ENCODE measurements around the gene SCAF11. TPM values are rescaled to one million over a fixed set of nuclear protein-coding genes. Genes with fewer than 3 reads are reported as not detected.
"Not testable (repeated sequence)": the region's sequence is repeated elsewhere in the genome, so short reads cannot be mapped to it uniquely, and the experiment has no call there.

The SCAF11 gene
- total RNA-seq, 1 donor from 2014 or later, result 90.7 TPM

DNA sequence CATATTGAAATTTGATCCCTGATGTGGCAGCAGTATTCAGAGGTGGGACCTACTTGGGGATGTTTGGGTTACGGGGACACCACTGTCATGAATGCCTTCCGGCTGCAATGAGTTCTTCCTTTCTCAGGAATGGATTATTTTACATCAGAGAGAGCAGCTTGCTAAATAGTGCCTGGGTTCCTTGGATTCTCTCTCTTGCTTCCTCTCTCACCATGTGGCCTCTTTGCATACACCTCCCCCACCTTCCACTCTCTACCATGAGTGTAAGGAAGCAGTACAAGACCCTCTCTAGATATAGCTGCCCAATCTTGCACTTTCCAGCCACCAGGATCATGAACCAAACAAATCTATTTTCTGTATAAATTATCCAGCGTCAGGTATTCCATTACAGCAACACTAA, 15.4 kb upstream of the SCAF11 start:
- no peaks in the 10 kb centered on the region for H3K27me3 ChIP-seq (ENCODE audit: low read depth)
- no peak overlapping the region for H3K4me3 ChIP-seq
- TF ChIP-seq, protein P1, sequence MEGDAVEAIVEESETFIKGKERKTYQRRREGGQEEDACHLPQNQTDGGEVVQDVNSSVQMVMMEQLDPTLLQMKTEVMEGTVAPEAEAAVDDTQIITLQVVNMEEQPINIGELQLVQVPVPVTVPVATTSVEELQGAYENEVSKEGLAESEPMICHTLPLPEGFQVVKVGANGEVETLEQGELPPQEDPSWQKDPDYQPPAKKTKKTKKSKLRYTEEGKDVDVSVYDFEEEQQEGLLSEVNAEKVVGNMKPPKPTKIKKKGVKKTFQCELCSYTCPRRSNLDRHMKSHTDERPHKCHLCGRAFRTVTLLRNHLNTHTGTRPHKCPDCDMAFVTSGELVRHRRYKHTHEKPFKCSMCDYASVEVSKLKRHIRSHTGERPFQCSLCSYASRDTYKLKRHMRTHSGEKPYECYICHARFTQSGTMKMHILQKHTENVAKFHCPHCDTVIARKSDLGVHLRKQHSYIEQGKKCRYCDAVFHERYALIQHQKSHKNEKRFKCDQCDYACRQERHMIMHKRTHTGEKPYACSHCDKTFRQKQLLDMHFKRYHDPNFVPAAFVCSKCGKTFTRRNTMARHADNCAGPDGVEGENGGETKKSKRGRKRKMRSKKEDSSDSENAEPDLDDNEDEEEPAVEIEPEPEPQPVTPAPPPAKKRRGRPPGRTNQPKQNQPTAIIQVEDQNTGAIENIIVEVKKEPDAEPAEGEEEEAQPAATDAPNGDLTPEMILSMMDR (IDR thresholded peaks at IDR 0.05; ENCODE audit: borderline replicate concordance), result no peak
- no peaks in the 10 kb centered on the region for H3K4me1 ChIP-seq
- DNase-seq, result no peak
- no peak overlapping the region for H3K27ac ChIP-seq (replicated peaks)
- no peaks in the 10 kb centered on the region for H3K9me3 ChIP-seq (replicated peaks)
- intact Hi-C loops (cut with micrococcal nuclease), result no loop called here
- H3K36me3 ChIP-seq, result no peaks in the 10 kb centered on the region

DNA sequence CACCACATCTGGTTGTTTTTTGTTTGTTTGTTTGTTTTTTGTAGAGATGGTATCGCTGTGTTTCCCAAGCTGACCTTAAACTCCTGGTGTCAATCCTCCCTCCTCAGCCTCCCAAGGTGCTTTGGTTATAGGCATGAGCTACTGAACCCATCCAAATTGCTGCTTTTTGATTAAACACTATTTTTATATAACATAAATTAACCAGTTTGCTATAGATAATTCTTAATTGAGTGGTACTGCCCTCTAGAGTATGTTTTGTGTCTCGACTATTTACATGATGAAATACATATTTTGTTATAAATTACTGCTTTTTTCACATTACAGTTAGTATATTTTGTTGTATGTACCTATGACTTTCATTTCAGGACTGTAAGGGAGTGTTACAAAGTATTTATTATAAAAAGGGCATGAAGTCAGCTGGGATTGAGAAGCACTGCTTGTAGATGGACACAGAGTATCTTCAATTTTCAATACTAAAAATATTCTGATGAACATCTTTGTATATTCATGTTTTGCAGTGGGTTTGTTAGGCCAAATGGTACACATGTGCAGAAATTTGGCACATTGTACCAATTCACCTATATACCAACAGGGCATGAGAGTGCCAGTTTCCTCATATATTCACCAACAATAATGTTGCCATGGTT, 14.9 kb upstream of the SCAF11 start:
- H3K27me3 ChIP-seq (ENCODE audit: low read depth), result no peaks in the 10 kb centered on the region
- no peak overlapping the region for H3K4me3 ChIP-seq
- no peak overlapping the region for H3K27ac ChIP-seq (replicated peaks)
- no peaks in the 10 kb centered on the region for H3K9me3 ChIP-seq (replicated peaks)
- no peak for DNase-seq
- no peaks in the 10 kb centered on the region for H3K4me1 ChIP-seq
- intact Hi-C loops (cut with micrococcal nuclease), result no loop called here
- TF ChIP-seq, protein P1 (IDR thresholded peaks at IDR 0.05; ENCODE audit: borderline replicate concordance), result peak; percentile 59
- H3K36me3 ChIP-seq, result no peaks in the 10 kb centered on the region

DNA sequence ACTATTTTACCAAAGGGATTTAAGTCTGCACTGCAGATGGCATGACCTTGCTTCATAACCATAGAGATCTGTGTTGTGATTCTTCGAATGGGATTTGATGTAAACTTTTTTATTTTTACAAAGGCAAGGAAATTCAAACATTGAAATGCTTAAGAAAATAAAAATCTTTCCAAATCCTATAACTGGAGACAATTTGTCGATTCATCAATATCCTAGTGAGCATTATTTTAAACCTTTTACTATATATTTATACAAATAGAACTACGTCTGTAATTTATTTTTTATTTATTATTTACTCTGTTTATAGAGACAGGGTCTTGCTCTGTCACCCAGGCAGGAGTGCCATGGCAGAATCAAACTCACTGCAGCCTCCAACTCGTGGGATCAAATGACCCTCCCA, 14.3 kb upstream of the SCAF11 start:
- intact Hi-C loops (cut with micrococcal nuclease), result no loop called here
- DNase-seq, result no peak
- no peaks in the 10 kb centered on the region for H3K4me1 ChIP-seq
- TF ChIP-seq, protein P1 (IDR thresholded peaks at IDR 0.05; ENCODE audit: borderline replicate concordance), result no peak
- no peak overlapping the region for H3K27ac ChIP-seq (replicated peaks)
- no peaks in the 10 kb centered on the region for H3K36me3 ChIP-seq
- no peak overlapping the region for H3K4me3 ChIP-seq
- no peaks in the 10 kb centered on the region for H3K27me3 ChIP-seq (ENCODE audit: low read depth)
- no peaks in the 10 kb centered on the region for H3K9me3 ChIP-seq (replicated peaks)

DNA sequence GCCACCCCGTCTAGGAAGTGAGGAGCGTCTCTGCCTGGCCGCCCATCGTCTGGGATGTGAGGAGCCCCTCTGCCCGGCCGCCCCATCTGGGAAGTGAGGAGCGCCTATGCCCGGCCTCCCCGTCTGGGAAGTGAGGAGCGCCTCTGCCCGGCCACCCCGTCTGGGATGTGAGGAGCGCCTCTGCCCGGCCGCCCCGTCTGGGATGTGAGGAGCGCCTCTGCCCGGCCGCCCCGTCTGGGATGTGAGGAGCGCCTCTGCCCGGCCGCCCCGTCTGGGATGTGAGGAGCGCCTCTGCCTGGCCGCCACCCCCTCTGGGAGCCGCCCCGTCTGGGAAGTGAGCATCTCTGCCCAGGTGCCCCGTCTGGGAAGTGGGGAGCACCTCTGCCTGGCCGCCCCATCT, 9.7 kb upstream of the SCAF11 start:
- DNase-seq; H3K4me3 ChIP-seq; H3K27me3 ChIP-seq (ENCODE audit: low read depth); intact Hi-C loops (cut with micrococcal nuclease); H3K4me1 ChIP-seq; H3K9me3 ChIP-seq (replicated peaks); H3K36me3 ChIP-seq; H3K27ac ChIP-seq (replicated peaks): not testable (repeated sequence)

DNA sequence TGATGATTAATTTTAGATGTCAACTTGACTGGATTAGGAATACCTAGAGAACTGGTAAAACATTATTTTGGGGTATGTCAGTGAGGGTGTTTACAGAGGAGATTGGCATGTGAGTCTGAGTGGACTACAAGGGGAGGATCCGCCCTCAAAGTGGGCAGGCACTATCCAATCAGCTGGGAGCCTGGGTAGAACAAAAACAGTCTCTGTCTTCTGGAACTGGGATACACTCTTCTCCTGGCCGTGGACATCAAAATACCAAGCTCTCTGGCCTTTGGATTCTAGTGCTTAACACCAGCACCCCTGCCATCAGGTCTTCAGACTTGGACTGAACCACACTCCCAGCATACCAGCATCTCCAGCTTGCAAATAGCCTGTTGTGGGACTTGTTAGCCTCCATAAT, 4.4 kb upstream of the SCAF11 start:
- TF ChIP-seq, protein P1 (IDR thresholded peaks at IDR 0.05; ENCODE audit: borderline replicate concordance), result no peak
- no peaks in the 10 kb centered on the region for H3K27me3 ChIP-seq (ENCODE audit: low read depth)
- peaks cover 29% of the 10 kb centered on the region for H3K4me1 ChIP-seq
- no peaks in the 10 kb centered on the region for H3K9me3 ChIP-seq (replicated peaks)
- no peak overlapping the region for H3K4me3 ChIP-seq
- peak overlapping the region; percentile 13 for H3K27ac ChIP-seq (replicated peaks)
- no peaks in the 10 kb centered on the region for H3K36me3 ChIP-seq
- intact Hi-C loops (cut with micrococcal nuclease), result no loop called here
- no peak for DNase-seq

DNA sequence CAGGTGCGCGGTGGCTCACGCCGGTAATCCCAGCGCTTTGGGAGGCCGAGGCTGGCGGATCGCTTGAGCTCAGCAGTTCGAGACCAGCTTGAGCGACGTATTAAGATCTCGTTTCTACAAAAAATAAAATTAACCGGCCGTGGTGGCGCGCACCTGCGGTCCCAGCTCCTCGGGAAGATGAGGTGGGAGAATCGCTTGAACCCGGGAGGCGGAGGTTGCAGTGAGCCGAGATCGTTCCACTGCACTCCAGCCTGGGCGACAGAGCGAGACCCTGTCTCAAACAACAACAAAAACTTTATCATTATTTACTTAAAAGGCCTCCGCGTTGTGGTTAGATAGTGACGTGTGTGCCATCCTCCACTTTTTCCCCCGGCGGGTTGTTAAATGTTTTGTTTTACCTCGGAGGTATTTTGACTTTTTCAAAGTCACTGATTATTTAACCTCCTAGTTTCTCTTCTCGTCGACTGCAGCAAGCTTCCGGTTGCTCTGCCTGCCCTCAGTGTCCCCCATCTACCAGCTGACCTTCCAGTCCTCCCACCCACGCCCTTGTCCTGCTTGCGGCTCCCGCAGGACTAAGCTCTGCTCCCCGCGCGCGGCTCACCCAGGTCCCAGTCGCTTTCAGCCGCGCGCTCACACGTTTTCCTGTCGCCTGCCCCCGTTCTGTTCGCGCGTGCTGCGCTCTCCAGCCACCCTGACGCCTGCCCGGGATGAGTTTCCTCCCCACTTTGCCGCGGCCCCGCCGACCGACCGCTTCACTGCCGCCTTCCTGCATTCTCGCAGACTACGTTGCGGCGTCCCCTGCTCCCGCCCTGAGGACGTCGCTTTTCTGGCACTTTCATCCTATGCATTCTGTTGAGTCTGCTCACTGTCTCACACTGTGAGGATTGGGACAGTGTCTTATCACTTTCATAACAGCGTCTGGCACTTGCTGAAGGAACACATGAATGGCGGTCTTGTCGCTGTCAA, 1.2 kb upstream of the SCAF11 start:
- Histone ChIP-seq H3K4me1 (peaks cover 61% of the 10 kb centered on the region), H3K9me3 (replicated peaks) (no peaks in the 10 kb centered on the region), H3K27me3 (ENCODE audit: low read depth) (no peaks in the 10 kb centered on the region), H3K4me3 (peak overlapping the region; percentile 93), H3K36me3 (no peaks in the 10 kb centered on the region), H3K27ac (replicated peaks) (peak overlapping the region; percentile 99)
- intact Hi-C loops (cut with micrococcal nuclease), result no loop called here
- TF ChIP-seq, protein P1 (IDR thresholded peaks at IDR 0.05; ENCODE audit: borderline replicate concordance), result no peak
- peak; percentile 82 for DNase-seq

Data from left ventricle myocardium inferior (tissue), 1 donor.